HG03103 (cell line): ENCODE measurements around the gene TOR2A.
A peak's percentile ranks its signal among the peaks of the same experiment; 100 is the strongest.

Source experiments
- ATAC-seq: cut with Tn5 transposase; IDR thresholded peaks from one replicate; pipeline ENCODE4 v1.9.1; 2021; ENCODE audit warnings: low read depth; ENCODE audit not compliant: unreplicated experiment

The TOR2A gene

GRCh38 chr9:127700594-127701255 lies 34.4 kb downstream of the TOR2A start:
- no peak for ATAC-seq

- no peak for ATAC-seq
Observed at GRCh38 chr9:127700140-127700539, 35.0 kb downstream of the TOR2A start.

- ATAC-seq = peak; percentile 74
Observed at GRCh38 chr9:127698985-127699670, 36.0 kb downstream of the TOR2A start.

GRCh38 chr9:127698386-127698785 lies 36.7 kb downstream of the TOR2A start:
- ATAC-seq = no peak

GRCh38 chr9:127697575-127697974 lies 37.5 kb downstream of the TOR2A start:
- ATAC-seq = no peak

GRCh38 chr9:127694890-127695720 lies 40.0 kb downstream of the TOR2A start:
- ATAC-seq = no peak

- no peak for ATAC-seq
Observed at GRCh38 chr9:127693697-127694096, 41.4 kb downstream of the TOR2A start.

- no peak for ATAC-seq
Observed at GRCh38 chr9:127693143-127693542, 42.0 kb downstream of the TOR2A start.

GRCh38 chr9:127692071-127692470 lies 43.0 kb downstream of the TOR2A start:
- ATAC-seq = no peak

GRCh38 chr9:127690735-127691134 lies 44.4 kb downstream of the TOR2A start:
- ATAC-seq = no peak

GRCh38 chr9:127689329-127690000 lies 45.6 kb downstream of the TOR2A start:
- no peak for ATAC-seq

- ATAC-seq = no peak
Observed at GRCh38 chr9:127686461-127687393, 48.4 kb downstream of the TOR2A start.

GRCh38 chr9:127684576-127684975 lies 50.5 kb downstream of the TOR2A start:
- ATAC-seq = no peak

GRCh38 chr9:127683723-127684122 lies 51.4 kb downstream of the TOR2A start:
- no peak for ATAC-seq

GRCh38 chr9:127682351-127683136 lies 52.5 kb downstream of the TOR2A start:
- no peak for ATAC-seq
